ENCODE data around the gene APP.

- no peak for TF ChIP-seq CTCF (IDR thresholded peaks at IDR 0.05)
- TF ChIP-seq POLR2A (IDR thresholded peaks at IDR 0.05): no peak
These were observed 298.3 kb downstream of the APP start for GRCh38 chr21:25872271-25872670.
